ENCODE data around the gene ABCA7. TPM values are rescaled to one million over a fixed set of nuclear protein-coding genes. Genes with fewer than 3 reads are reported as not detected.
"Not testable (repeated sequence)": the region's sequence is repeated elsewhere in the genome, so short reads cannot be mapped to it uniquely, and the experiment has no call there.

ABCA7 gene
- total and polyA plus RNA-seq, 3 experiments from 2014 or later = 14.1 to 39.5 (median 33.8) TPM

GRCh38 chr19:1110809-1111640 lies 71.1 kb downstream of the ABCA7 start:
- Histone ChIP-seq H3K4me3 (ENCODE audit: low read length) (no peak overlapping the region), H3K4me1 (ENCODE audit: insufficient read depth, low read length) (peaks cover 6% of the 10 kb centered on the region), H3K9me3 (ENCODE audit: low read length) (no peaks in the 10 kb centered on the region), H3K27me3 (ENCODE audit: insufficient read depth, low read length, poor library complexity, severe bottlenecking) (no peaks in the 10 kb centered on the region), H3K36me3 (ENCODE audit: insufficient read depth, low read length) (peaks cover 8% of the 10 kb centered on the region), H3K27ac (ENCODE audit: low read depth, low read length) (no peak overlapping the region)
- POLR2A ChIA-PET = interaction anchor here (0.5 to 0.6 kb wide), 3 partner anchors 12 to 567 kb away, joined by 3 to 4 read pairs (median 3); no protein-coding TSS in a partner anchor
- no peak overlapping the region for H3K4me3 Mint-ChIP-seq
- no peaks in the 10 kb centered on the region for H3K27me3 Mint-ChIP-seq
- CTCF ChIA-PET = interaction anchor here (3.7 kb wide), 1 partner anchor 82 kb away, joined by 50 read pairs; no protein-coding TSS in a partner anchor
- no peaks in the 10 kb centered on the region for H3K9me3 Mint-ChIP-seq
- no peak for DNase-seq
- peaks cover 1 to 8% (median 2%) of the 10 kb centered on the region in 3 donors for H3K4me1 Mint-ChIP-seq
- H3K27ac Mint-ChIP-seq = peak overlapping the region in 2 of 8 donors; percentile 29 to 36
- H3K36me3 Mint-ChIP-seq = peaks cover 0 to 38% (median 0%) of the 10 kb centered on the region in 3 donors

- CTCF ChIA-PET = interaction anchor here (1.1 to 3.7 kb wide), 5 partner anchors 47 to 110 kb away, joined by 3 to 50 read pairs (median 8); no protein-coding TSS in a partner anchor
- no peak overlapping the region for H3K27ac Mint-ChIP-seq
- Histone ChIP-seq H3K36me3 (ENCODE audit: insufficient read depth, low read length) (peaks cover 15% of the 10 kb centered on the region), H3K27me3 (ENCODE audit: insufficient read depth, low read length, poor library complexity, severe bottlenecking) (no peaks in the 10 kb centered on the region), H3K27ac (ENCODE audit: low read depth, low read length) (no peak overlapping the region), H3K4me3 (ENCODE audit: low read length) (no peak overlapping the region), H3K9me3 (ENCODE audit: low read length) (no peaks in the 10 kb centered on the region), H3K4me1 (ENCODE audit: insufficient read depth, low read length) (peaks cover 6% of the 10 kb centered on the region)
- H3K4me3 Mint-ChIP-seq = no peak overlapping the region
- POLR2A ChIA-PET = interaction anchor here (0.6 to 1.0 kb wide), 4 partner anchors 11 to 188 kb away, joined by 3 to 6 read pairs (median 4); partner anchors contain the start of gene ATP5F1D
- DNase-seq = peak in 1 of 5 donors; percentile 48
- H3K27me3 Mint-ChIP-seq = no peaks in the 10 kb centered on the region
- H3K36me3 Mint-ChIP-seq = peaks cover 0 to 35% (median 0%) of the 10 kb centered on the region in 3 donors
- H3K4me1 Mint-ChIP-seq = peaks cover 0 to 6% (median 1%) of the 10 kb centered on the region in 3 donors
- H3K9me3 Mint-ChIP-seq = no peaks in the 10 kb centered on the region
Observed at GRCh38 chr19:1111641-1112267, 71.8 kb downstream of the ABCA7 start.

DNA sequence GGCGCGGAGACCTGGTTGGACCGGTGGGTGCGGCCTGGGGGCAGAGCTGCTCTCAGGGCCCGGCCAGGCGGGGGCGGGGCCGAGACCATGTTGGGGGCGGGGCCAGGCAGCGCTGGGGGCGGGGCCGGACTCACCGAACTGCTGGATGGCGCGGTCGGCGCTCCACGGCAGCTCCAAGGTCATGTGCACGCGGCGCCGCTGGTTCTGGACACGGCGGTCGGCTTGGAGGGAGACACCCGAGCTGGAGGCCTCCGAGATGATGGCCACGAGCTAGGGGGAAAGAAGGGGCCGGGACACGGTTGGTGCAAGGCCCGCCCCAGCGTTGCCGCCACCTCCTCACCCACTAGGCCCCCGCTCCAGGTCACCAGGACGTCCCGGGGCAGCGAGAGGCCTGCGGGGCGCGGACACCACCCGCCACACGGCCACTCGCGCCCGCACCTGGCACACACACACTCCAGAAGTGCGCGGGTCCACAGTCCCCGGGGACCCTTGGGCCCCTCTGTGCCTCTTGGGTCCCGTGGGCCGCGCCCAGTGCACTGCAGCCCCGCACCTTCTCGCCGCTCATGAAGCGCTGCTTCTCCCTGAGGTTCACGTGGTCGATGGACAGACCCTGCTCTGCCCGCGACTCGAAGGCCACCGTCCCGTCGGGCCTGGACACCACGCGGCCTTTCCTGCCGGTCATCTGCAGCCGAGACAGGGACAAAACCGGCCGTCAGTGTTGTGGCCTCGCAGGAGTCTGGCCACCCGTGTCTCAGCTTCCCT lies 72.5 kb downstream of the ABCA7 start:
- no peaks in the 10 kb centered on the region for H3K9me3 Mint-ChIP-seq
- H3K36me3 Mint-ChIP-seq = peaks cover 0 to 34% (median 0%) of the 10 kb centered on the region in 3 donors
- H3K27ac ChIP-seq (ENCODE audit: low read depth, low read length) = no peak overlapping the region
- CTCF ChIA-PET = interaction anchor here (0.8 to 3.7 kb wide), 21 partner anchors 10 to 132 kb away, joined by 3 to 50 read pairs (median 5); partner anchors contain the start of gene ATP5F1D
- POLR2A ChIA-PET = interaction anchor here (0.6 to 1.0 kb wide), 3 partner anchors 91 to 189 kb away, joined by 3 to 6 read pairs (median 3); partner anchors contain the start of gene ATP5F1D
- no peaks in the 10 kb centered on the region for H3K27me3 Mint-ChIP-seq
- no peak overlapping the region for H3K27ac Mint-ChIP-seq
- peak in 1 of 5 donors; percentile 46 for DNase-seq
- H3K4me1 Mint-ChIP-seq = peaks cover 0 to 3% (median 0%) of the 10 kb centered on the region in 3 donors
- H3K36me3 ChIP-seq (ENCODE audit: insufficient read depth, low read length) = peaks cover 15% of the 10 kb centered on the region
- H3K9me3 ChIP-seq (ENCODE audit: low read length) = no peaks in the 10 kb centered on the region
- no peak overlapping the region for H3K4me3 Mint-ChIP-seq
- peaks cover 6% of the 10 kb centered on the region for H3K4me1 ChIP-seq (ENCODE audit: insufficient read depth, low read length)
- H3K27me3 ChIP-seq (ENCODE audit: insufficient read depth, low read length, poor library complexity, severe bottlenecking) = no peaks in the 10 kb centered on the region
- H3K4me3 ChIP-seq (ENCODE audit: low read length) = no peak overlapping the region

DNA sequence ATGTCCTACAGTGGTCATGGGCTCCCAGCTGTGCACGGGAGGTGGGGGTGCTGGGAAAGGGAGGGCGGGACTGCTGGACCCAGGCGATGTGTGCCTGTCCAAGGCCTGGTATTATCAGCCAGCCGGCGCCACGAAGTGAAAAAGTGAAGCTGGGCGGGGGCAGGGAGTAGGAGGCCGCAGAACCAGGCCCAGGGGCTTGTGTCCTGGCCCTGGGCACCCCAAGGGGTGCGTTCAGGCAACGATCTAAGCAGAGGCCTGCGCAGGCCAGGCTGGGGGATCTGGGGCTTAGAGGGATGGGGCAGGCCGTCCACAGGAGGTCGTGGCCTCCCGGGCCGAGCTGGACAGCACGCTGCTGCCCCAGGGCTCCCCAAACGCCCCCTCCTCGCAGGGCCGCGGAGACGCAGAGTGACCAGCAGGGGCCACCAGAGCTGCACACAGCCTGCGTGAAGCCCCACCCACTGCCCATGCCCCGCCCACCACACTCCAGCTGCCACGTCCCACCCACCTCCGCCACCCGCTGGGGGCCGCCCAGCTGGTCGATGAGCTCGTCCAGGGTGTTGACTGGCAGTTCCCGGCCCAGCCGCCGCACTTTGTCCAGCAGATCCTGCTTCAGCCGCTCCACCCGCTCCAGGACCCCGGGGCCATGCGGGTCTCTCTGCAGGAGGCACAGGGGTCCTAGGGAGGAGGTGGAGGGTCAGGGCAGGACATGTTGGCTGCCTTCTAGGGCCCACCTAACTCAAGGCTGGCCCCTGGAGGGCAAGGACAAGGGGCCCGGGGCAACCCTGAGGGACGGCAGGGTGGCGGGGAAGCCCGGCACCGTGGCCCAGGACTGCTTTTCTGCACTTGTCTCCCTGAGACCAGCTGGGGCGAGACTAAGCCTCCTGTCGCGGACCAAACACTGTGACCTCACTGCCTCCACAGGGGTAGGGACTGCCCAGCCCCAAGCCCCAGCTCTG lies 73.4 kb downstream of the ABCA7 start:
- DNase-seq = peak; percentile 78 to 90 (median 83)
- peaks cover 22% of the 10 kb centered on the region for H3K36me3 ChIP-seq (ENCODE audit: insufficient read depth, low read length)
- Mint-ChIP-seq H3K36me3 (peaks cover 0 to 41% (median 0%) of the 10 kb centered on the region in 3 donors), H3K27me3 (no peaks in the 10 kb centered on the region), H3K9me3 (no peaks in the 10 kb centered on the region), H3K4me1 (peaks cover 0 to 3% (median 0%) of the 10 kb centered on the region in 3 donors), H3K4me3 (no peak overlapping the region), H3K27ac (peak overlapping the region in 3 of 8 donors; percentile 42 to 57 (median 43))
- CTCF ChIA-PET = interaction anchor here (0.6 to 3.7 kb wide), 28 partner anchors 9 to 131 kb away, joined by 3 to 50 read pairs (median 4); partner anchors contain the start of gene ATP5F1D
- H3K4me1 ChIP-seq (ENCODE audit: insufficient read depth, low read length) = peaks cover 6% of the 10 kb centered on the region
- peak overlapping the region; percentile 16 for H3K27ac ChIP-seq (ENCODE audit: low read depth, low read length)
- no peaks in the 10 kb centered on the region for H3K27me3 ChIP-seq (ENCODE audit: insufficient read depth, low read length, poor library complexity, severe bottlenecking)
- POLR2A ChIA-PET = interaction anchor here (0.6 to 1.0 kb wide), 7 partner anchors 15 to 131 kb away, joined by 3 to 5 read pairs (median 3); partner anchors contain the start of gene ATP5F1D
- no peak overlapping the region for H3K4me3 ChIP-seq (ENCODE audit: low read length)
- no peaks in the 10 kb centered on the region for H3K9me3 ChIP-seq (ENCODE audit: low read length)

GRCh38 chr19:1113986-1114483 lies 74.1 kb downstream of the ABCA7 start:
- peaks cover 6% of the 10 kb centered on the region for H3K4me1 ChIP-seq (ENCODE audit: insufficient read depth, low read length)
- H3K4me3 ChIP-seq (ENCODE audit: low read length) = no peak overlapping the region
- H3K9me3 Mint-ChIP-seq = no peaks in the 10 kb centered on the region
- peak in 1 of 5 donors; percentile 53 for DNase-seq
- H3K27me3 ChIP-seq (ENCODE audit: insufficient read depth, low read length, poor library complexity, severe bottlenecking) = no peaks in the 10 kb centered on the region
- peaks cover 29% of the 10 kb centered on the region for H3K36me3 ChIP-seq (ENCODE audit: insufficient read depth, low read length)
- ChIA-PET POLR2A (interaction anchor here (0.7 to 1.0 kb wide), 4 partner anchors 26 to 131 kb away, joined by 3 to 5 read pairs (median 3); no protein-coding TSS in a partner anchor), CTCF (interaction anchor here (0.6 to 3.7 kb wide), 22 partner anchors 8 to 130 kb away, joined by 3 to 50 read pairs (median 5); no protein-coding TSS in a partner anchor)
- peak overlapping the region; percentile 16 for H3K27ac ChIP-seq (ENCODE audit: low read depth, low read length)
- peaks cover 0 to 44% (median 0%) of the 10 kb centered on the region in 3 donors for H3K36me3 Mint-ChIP-seq
- no peak overlapping the region for H3K27ac Mint-ChIP-seq
- peaks cover 0 to 3% (median 0%) of the 10 kb centered on the region in 3 donors for H3K4me1 Mint-ChIP-seq
- no peaks in the 10 kb centered on the region for H3K27me3 Mint-ChIP-seq
- H3K9me3 ChIP-seq (ENCODE audit: low read length) = no peaks in the 10 kb centered on the region
- no peak overlapping the region for H3K4me3 Mint-ChIP-seq

DNA sequence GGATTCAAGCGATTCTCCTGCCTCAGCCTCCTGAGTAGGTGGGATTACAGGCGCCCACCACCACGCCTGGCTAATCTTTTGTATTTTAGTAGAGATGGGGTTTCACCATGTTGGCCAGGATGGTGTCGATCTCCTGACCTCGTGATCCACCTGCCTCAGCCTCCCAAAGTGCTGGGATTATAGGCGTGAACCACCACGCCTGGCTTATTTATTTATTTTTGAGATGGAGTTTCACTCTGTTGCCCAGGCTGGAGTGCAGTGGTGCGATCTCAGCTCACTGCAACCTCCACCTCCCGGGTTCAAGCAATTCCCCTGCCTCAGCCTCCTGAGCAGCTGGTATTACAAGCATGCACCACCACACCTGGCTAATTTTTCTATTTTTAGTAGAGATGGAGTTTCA lies 74.8 kb downstream of the ABCA7 start:
- CTCF ChIA-PET = interaction anchor here (1.8 to 2.1 kb wide), 2 partner anchors 16 to 124 kb away, joined by 4 to 7 read pairs; no protein-coding TSS in a partner anchor
- H3K27me3 ChIP-seq (ENCODE audit: insufficient read depth, low read length, poor library complexity, severe bottlenecking); H3K4me1 Mint-ChIP-seq; H3K4me3 ChIP-seq (ENCODE audit: low read length); H3K9me3 Mint-ChIP-seq; H3K4me1 ChIP-seq (ENCODE audit: insufficient read depth, low read length); H3K27me3 Mint-ChIP-seq; H3K27ac ChIP-seq (ENCODE audit: low read depth, low read length); DNase-seq; POLR2A ChIA-PET; H3K4me3 Mint-ChIP-seq; H3K9me3 ChIP-seq (ENCODE audit: low read length): not testable (repeated sequence)
- peaks cover 29% of the 10 kb centered on the region for H3K36me3 ChIP-seq (ENCODE audit: insufficient read depth, low read length)
- Mint-ChIP-seq H3K27ac (peak overlapping the region in 1 of 8 donors; percentile 17), H3K36me3 (peaks cover 0 to 46% (median 0%) of the 10 kb centered on the region in 3 donors)

Data from CD8-positive, alpha-beta memory T cell (primary cell).